HepG2 (cell line): Measurements from ENCODE around the gene ASIC2. TPM values are rescaled to one million over a fixed set of nuclear protein-coding genes. Genes with fewer than 3 reads are reported as not detected.
A peak's percentile ranks its signal among the peaks of the same experiment; 100 is the strongest.

Experiments
- ATAC-seq: fragments of 200-7000 bp; cut with Tn5 transposase; 3 replicates; pipeline ENCODE4 v1.9.1; 2020; ENCODE audit warnings: mild to moderate bottlenecking, moderate library complexity
- BruUV-seq: library from RNA; stranded (reverse); fragments of 400-500 nt; replicated peaks from 2 replicates; lab custom pipeline; 2021; lab: Mats Ljungman, UMichigan
- CTCF ChIA-PET: fragments of 300-600 bp; formaldehyde crosslinking; extraction: SDS; loops from one replicate; lab custom pipeline; 2021; ENCODE audit warnings: low total read pairs, inconsistent platforms, low intra/inter-chr PET ratio; lab: Yijun Ruan, JAX
- POLR2A ChIA-PET: fragments of 350-600 bp; sonication (Branson Sonifier 250); formaldehyde crosslinking; loops from one replicate; lab custom pipeline; 2020; ENCODE audit warnings: antibody characterized with exemption, inconsistent platforms; lab: Yijun Ruan, JAX
- DNase-seq: peaks from one replicate; pipeline ENCODE4 v3.0.0-alpha.2; 2015; ENCODE audit warnings: low spot score
- FAIRE-seq: peaks from 3 replicates; lab custom pipeline; 2011; peaks lifted over from hg19 to GRCh38; lab: Jason Lieb, UNC
- H2AFZ ChIP-seq: one replicate; pipeline ENCODE4 v1.6.1; 2011; ENCODE audit warnings: low read length, inconsistent platforms
- H3K27ac ChIP-seq: fragments of 300-600 bp; 3 replicates; pipeline ENCODE4 v1.8.0; 2011; ENCODE audit warnings: mixed run types, mild to moderate bottlenecking, mixed read lengths, low read length, inconsistent platforms; ENCODE audit not compliant: insufficient read depth; ENCODE audit errors: extremely low read length
- H3K27me3 ChIP-seq, 2 experiments: fragments of 200-600 bp in 1 of 2; 2 replicates in 1 of 2; 3 replicates in 1 of 2; pipeline versions ENCODE4 v1.6.0 to v1.8.0; 2011; ENCODE audit warnings: low read length in 2 of 2, mild to moderate bottlenecking in 2 of 2, moderate library complexity in 2 of 2, inconsistent platforms in 1 of 2; ENCODE audit not compliant: insufficient read depth in 2 of 2, control insufficient read depth in 1 of 2
- H3K36me3 ChIP-seq, 2 experiments: fragments of 200-600 bp in 1 of 2; replicated peaks in 1 of 2; 2 replicates in 1 of 2; 3 replicates in 1 of 2; pipeline versions ENCODE4 v1.5.1 to v1.8.0; 2011; ENCODE audit warnings: low read length in 2 of 2, inconsistent platforms in 1 of 2; ENCODE audit not compliant: insufficient read depth in 2 of 2, control insufficient read depth in 1 of 2
- H3K4me1 ChIP-seq: 2 replicates; pipeline ENCODE4 v1.5.1; 2012; ENCODE audit warnings: low read length, inconsistent platforms; ENCODE audit not compliant: insufficient read depth
- H3K4me2 ChIP-seq: 2 replicates; pipeline ENCODE4 v1.6.0; 2011; ENCODE audit warnings: low read depth, low read length, inconsistent platforms
- H3K4me3 ChIP-seq, 3 experiments: fragments of 200-600 bp in 1 of 3; sonication (generic), shearing (Covaris generic) in 1 of 3; replicated peaks in 1 of 3; 2 replicates each; pipeline ENCODE4 v1.5.1; 2011 to 2016; ENCODE audit warnings: low read length in 3 of 3, inconsistent platforms in 2 of 3, low read depth in 2 of 3, mild to moderate bottlenecking in 2 of 3, control low read depth in 1 of 3, mixed read lengths in 1 of 3; ENCODE audit not compliant: insufficient read depth in 1 of 3
- H3K79me2 ChIP-seq: one replicate; pipeline ENCODE4 v1.6.1; 2011; ENCODE audit warnings: low read length, inconsistent platforms; ENCODE audit not compliant: insufficient read depth
- H3K9ac ChIP-seq: 2 replicates; pipeline ENCODE4 v1.6.0; 2011; ENCODE audit warnings: mild to moderate bottlenecking, low read depth, low read length, inconsistent platforms; ENCODE audit not compliant: insufficient read depth
- H3K9me3 ChIP-seq: 2 replicates; pipeline ENCODE4 v1.5.1; 2012; ENCODE audit warnings: mild to moderate bottlenecking, low read length
- H4K20me1 ChIP-seq: 2 replicates; pipeline ENCODE4 v1.6.0; 2011; ENCODE audit warnings: inconsistent platforms, mild to moderate bottlenecking, low read length, moderate library complexity; ENCODE audit not compliant: insufficient read depth
- CC2D1A ChIP-seq: sonication (generic); formaldehyde crosslinking; IDR thresholded peaks from 2 replicates; pipeline ENCODE4 v1.8.1; 2023; ENCODE audit warnings: mild to moderate bottlenecking, missing genetic modification reagents
- CEBPB ChIP-seq: IDR thresholded peaks from 2 replicates; pipeline ENCODE4 v1.6.1; 2011; ENCODE audit warnings: low read depth, low read length, improper control_type of control experiment, borderline replicate concordance
- EHMT2 ChIP-seq: fragments of 200-600 bp; sonication (generic); IDR thresholded peaks from 2 replicates; pipeline ENCODE4 v1.7.0; 2017; ENCODE audit warnings: antibody characterized with exemption, low read depth, low read length, borderline replicate concordance
- KLF6 ChIP-seq: IDR thresholded peaks from 2 replicates; pipeline ENCODE4 v1.8.0; 2016; ENCODE audit warnings: missing biosample characterization, missing genetic modification reagents
- SKI ChIP-seq: fragments of 450-650 bp; IDR thresholded peaks from one replicate; pipeline ENCODE4 v1.6.1; 2018; ENCODE audit warnings: mild to moderate bottlenecking; ENCODE audit not compliant: partially characterized antibody
- WGBS: methylation state at CpG from one replicate; pipeline ENCODE4 v1.1.6; 2017; ENCODE audit warnings: low lambda C conversion rate; 5-methylcytosine and 5-hydroxymethylcytosine counted together
- in situ Hi-C: cut with HindIII; loops from 2 replicates; pipeline ENCODE4 v1.10.0; 2017; ENCODE audit warnings: low pct_unique_long_range_greater_than_20kb; ENCODE audit not compliant: extremely low pct_ligation_motif_present
- intact Hi-C: fragments of 100-400 bp; cut with micrococcal nuclease; formaldehyde crosslinking; loops from one replicate; pipeline ENCODE4 v1.10.0; 2022; ENCODE audit not compliant: unreplicated experiment
- polyA plus RNA-seq, 8 experiments: library from polyadenylated mRNA; depleted of rRNA in 3 of 8; stranded (reverse) in 7 of 8; unstranded in 1 of 8; fragments of >200 nt; fragmentation: Illumina TruSeq in 4 of 8; extraction: Trizol in 4 of 8; gene quantifications; 2 replicates each; pipeline versions ENCODE4 v1.2.1 to v1.2.3, GENCODE V29; 2011 to 2016; ENCODE audit warnings: low read depth in 4 of 8, missing spikeins in 1 of 8, mixed read lengths in 1 of 8; ENCODE audit not compliant: insufficient read depth in 1 of 8
- total RNA-seq, 5 experiments: library from RNA; depleted of rRNA; stranded (reverse); fragments of >200 nt; fragmentation: Illumina TruSeq; extraction: Trizol; gene quantifications; 2 replicates each; pipeline ENCODE4 v1.2.3, GENCODE V29; 2016; ENCODE audit warnings: low read depth in 1 of 5
- TF ChIP-seq, protein P1 (sequence below): sonication (generic); formaldehyde crosslinking; IDR thresholded peaks from 2 replicates; pipeline ENCODE4 v1.9.0; 2021; ENCODE audit warnings: missing genetic modification reagents, mild to moderate bottlenecking, borderline replicate concordance
- TF ChIP-seq, protein P2 (sequence below): sonication (generic); formaldehyde crosslinking; IDR thresholded peaks from 2 replicates; pipeline ENCODE4 v1.8.1; 2022; ENCODE audit warnings: low read depth, mild to moderate bottlenecking, missing genetic modification reagents
- TF ChIP-seq, protein P3 (sequence below): sonication (generic); formaldehyde crosslinking; IDR thresholded peaks from 2 replicates; pipeline ENCODE4 v1.5.0; 2020; ENCODE audit warnings: mild to moderate bottlenecking, missing genetic modification reagents

The ASIC2 gene
- total and polyA plus RNA-seq, 2 of the 13 experiments (the other 11 are each of a cell fraction or from before 2014, with no cell fraction given): not detected

DNA sequence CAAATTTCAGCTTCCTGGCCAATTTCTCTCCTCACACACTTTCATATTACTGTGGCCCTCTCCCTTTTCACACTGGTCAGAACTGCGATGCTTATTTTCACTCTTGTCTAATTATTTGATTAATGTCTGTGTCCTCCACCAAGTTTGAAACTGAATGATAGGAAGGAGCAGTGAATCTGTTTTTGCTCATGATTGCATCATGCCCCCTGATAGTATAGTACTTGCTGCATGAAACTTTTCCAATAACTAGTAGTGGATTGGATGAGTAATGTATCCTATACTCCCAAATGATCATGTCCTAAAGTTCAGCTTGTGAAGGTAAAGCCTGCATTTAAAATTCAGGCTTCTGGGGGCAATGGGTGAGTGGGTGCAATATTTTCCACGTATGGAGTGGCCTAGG, 121.2 kb downstream of the ASIC2 start:
- H3K79me2 ChIP-seq: no peaks in the 10 kb centered on the region
- H3K36me3 ChIP-seq: no peaks in the 10 kb centered on the region
- intact Hi-C loops: no loop called here
- H3K27ac ChIP-seq: no peak overlapping the region
- TF ChIP-seq, protein P1, sequence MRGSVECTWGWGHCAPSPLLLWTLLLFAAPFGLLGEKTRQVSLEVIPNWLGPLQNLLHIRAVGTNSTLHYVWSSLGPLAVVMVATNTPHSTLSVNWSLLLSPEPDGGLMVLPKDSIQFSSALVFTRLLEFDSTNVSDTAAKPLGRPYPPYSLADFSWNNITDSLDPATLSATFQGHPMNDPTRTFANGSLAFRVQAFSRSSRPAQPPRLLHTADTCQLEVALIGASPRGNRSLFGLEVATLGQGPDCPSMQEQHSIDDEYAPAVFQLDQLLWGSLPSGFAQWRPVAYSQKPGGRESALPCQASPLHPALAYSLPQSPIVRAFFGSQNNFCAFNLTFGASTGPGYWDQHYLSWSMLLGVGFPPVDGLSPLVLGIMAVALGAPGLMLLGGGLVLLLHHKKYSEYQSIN (CRISPR knock-in tag): no peak
- TF ChIP-seq CEBPB: peak; percentile 17; the same call in 1 of the 2 replicates
- no peak for TF ChIP-seq EHMT2
- TF ChIP-seq, protein P2, sequence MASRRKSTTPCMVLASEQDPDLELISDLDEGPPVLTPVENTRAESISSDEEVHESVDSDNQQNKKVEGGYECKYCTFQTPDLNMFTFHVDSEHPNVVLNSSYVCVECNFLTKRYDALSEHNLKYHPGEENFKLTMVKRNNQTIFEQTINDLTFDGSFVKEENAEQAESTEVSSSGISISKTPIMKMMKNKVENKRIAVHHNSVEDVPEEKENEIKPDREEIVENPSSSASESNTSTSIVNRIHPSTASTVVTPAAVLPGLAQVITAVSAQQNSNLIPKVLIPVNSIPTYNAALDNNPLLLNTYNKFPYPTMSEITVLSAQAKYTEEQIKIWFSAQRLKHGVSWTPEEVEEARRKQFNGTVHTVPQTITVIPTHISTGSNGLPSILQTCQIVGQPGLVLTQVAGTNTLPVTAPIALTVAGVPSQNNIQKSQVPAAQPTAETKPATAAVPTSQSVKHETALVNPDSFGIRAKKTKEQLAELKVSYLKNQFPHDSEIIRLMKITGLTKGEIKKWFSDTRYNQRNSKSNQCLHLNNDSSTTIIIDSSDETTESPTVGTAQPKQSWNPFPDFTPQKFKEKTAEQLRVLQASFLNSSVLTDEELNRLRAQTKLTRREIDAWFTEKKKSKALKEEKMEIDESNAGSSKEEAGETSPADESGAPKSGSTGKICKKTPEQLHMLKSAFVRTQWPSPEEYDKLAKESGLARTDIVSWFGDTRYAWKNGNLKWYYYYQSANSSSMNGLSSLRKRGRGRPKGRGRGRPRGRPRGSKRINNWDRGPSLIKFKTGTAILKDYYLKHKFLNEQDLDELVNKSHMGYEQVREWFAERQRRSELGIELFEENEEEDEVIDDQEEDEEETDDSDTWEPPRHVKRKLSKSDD (CRISPR knock-in tag): no peak
- TF ChIP-seq SKI: no peak
- no peak for TF ChIP-seq CC2D1A (CRISPR knock-in tag)
- no peak for TF ChIP-seq KLF6
- TF ChIP-seq, protein P3, sequence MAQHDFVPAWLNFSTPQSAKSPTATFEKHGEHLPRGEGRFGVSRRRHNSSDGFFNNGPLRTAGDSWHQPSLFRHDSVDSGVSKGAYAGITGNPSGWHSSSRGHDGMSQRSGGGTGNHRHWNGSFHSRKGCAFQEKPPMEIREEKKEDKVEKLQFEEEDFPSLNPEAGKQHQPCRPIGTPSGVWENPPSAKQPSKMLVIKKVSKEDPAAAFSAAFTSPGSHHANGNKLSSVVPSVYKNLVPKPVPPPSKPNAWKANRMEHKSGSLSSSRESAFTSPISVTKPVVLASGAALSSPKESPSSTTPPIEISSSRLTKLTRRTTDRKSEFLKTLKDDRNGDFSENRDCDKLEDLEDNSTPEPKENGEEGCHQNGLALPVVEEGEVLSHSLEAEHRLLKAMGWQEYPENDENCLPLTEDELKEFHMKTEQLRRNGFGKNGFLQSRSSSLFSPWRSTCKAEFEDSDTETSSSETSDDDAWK: no peak
- TF ChIP-seq, all 625 proteins: peak for 1
- WGBS: 0% methylated on average over 2 of the region's 2 CpGs
- ChIA-PET POLR2A (no interaction called here), CTCF (no interaction called here)
- Histone ChIP-seq H3K9me3 (no peaks in the 10 kb centered on the region), H4K20me1 (no peaks in the 10 kb centered on the region), H3K4me1 (no peaks in the 10 kb centered on the region), H3K4me2 (no peak overlapping the region), H3K27me3 (peaks cover 0 to 3% of the 10 kb centered on the region in 2 experiments; a peak in 1 of 5 replicates), H3K4me3 (no peak overlapping the region), H3K9ac (no peak overlapping the region), H2AFZ (no peak overlapping the region)
- no peak for ATAC-seq
- in situ Hi-C loops: no loop called here
- BruUV-seq: no TSS peak
- no peak for DNase-seq
- no peak for FAIRE-seq
